Fibroblast of mammary gland (primary cell): ENCODE measurements around the gene LAMA5.
A peak's percentile ranks its signal among the peaks of the same experiment; 100 is the strongest.

Source experiments
- DNase-seq: peaks from one replicate; pipeline ENCODE4 v3.0.0-alpha.2; 2010; ENCODE audit warnings: low read depth
- H3K4me3 ChIP-seq: 2 replicates; pipeline ENCODE4 v1.5.1; 2011; ENCODE audit warnings: low read depth, mild to moderate bottlenecking, low read length, moderate library complexity; ENCODE audit not compliant: control insufficient read depth
- CTCF ChIP-seq: conservative IDR thresholded peaks from 2 replicates; pipeline ENCODE4 v1.5.1; 2011; ENCODE audit warnings: low read depth, low read length, inconsistent platforms; ENCODE audit not compliant: control insufficient read depth, insufficient read depth

LAMA5 gene

GRCh38 chr20:62411479-62412193 lies 44.5 kb upstream of the LAMA5 start:
- H3K4me3 ChIP-seq = no peak overlapping the region
- no peak for DNase-seq
- no peak for TF ChIP-seq CTCF

GRCh38 chr20:62410746-62411478 lies 43.8 kb upstream of the LAMA5 start:
- no peak overlapping the region for H3K4me3 ChIP-seq
- no peak for DNase-seq
- TF ChIP-seq CTCF = no peak

- TF ChIP-seq CTCF = peak; percentile 27
- H3K4me3 ChIP-seq = no peak overlapping the region
- peak; percentile 12 for DNase-seq
Measured at GRCh38 chr20:62409931-62410745, 43.0 kb upstream of the LAMA5 start.

GRCh38 chr20:62409086-62409853 lies 42.2 kb upstream of the LAMA5 start:
- no peak for TF ChIP-seq CTCF
- no peak overlapping the region for H3K4me3 ChIP-seq
- DNase-seq = no peak

- H3K4me3 ChIP-seq = no peak overlapping the region
- TF ChIP-seq CTCF = no peak
- DNase-seq = no peak
Measured at GRCh38 chr20:62408640-62409039, 41.5 kb upstream of the LAMA5 start.

GRCh38 chr20:62408055-62408454 lies 40.9 kb upstream of the LAMA5 start:
- no peak overlapping the region for H3K4me3 ChIP-seq
- no peak for TF ChIP-seq CTCF
- no peak for DNase-seq
